ENCODE results near the gene KLHL33.
A peak's percentile ranks its signal among the peaks of the same experiment; 100 is the strongest.

Gene KLHL33, protein sequence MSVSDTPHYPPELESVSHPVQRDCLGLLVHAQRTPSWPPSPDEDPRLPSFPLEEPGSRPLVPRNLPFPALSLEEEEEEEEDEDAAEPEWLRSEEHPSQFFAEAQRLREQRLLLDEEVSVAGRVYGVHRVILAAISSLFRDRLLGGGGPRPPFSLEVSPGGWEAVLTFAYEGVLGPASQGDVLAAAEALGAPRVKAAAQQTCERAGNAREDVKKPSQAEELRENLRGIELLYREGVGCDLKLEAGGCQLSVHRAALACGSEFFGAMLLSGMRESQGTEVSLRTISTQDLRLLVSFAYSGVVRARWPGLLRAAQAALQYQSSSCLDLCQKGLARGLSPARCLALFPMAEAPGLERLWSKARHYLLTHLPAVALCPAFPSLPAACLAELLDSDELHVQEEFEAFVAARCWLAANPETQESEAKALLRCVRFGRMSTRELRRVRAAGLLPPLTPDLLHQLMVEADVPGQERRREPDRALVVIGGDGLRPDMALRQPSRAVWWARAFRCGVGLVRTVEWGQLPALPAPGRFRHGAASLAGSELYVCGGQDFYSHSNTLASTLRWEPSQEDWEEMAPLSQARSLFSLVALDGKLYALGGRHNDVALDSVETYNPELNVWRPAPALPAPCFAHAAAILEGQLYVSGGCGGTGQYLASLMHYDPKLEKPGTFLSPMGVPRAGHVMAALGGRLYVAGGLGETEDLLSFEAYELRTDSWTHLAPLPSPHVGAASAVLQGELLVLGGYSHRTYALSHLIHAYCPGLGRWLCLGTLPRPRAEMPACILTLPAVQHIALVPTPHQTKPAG

DNA sequence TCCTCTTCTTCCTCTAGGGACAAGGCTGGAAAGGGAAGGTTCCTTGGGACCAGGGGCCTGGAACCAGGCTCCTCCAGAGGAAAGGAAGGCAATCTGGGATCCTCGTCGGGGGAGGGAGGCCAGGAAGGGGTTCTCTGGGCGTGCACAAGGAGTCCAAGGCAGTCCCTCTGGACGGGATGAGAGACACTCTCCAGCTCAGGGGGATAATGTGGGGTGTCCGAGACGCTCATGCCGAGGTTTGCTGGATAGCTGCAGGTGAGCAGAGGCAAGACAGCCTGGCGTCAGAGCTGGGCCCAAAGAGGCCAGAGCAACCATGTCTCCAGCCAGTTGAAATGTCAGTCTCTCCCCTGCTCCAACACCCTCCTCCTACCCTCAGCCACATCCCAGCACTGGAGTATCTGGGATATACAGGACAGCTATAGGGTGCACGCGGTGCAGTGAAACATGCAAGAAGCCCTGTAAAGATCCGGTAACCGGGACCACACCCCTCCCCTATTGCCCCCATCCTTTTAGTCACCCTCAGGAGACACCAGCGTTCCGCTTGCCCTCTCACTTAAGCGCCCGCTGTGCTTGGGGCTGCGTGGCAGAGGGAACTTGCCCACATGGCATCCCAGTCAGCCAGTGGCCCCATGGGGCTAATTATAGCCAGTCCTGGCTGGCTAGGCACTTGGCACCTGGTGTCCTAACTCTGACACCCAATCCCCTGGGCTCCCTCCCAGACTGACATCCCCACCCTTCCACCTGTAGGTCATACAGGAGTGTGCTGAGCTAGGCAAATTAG is at the start of gene KLHL33:
Gene KLHL33, minus strand, starts transcription at position 585 of the 781 bp plus-strand sequence. Its CDS starts 355 bp downstream, at position 230.
- no peak for DNase-seq (ENCODE audit: low read depth, low spot score)

DNA sequence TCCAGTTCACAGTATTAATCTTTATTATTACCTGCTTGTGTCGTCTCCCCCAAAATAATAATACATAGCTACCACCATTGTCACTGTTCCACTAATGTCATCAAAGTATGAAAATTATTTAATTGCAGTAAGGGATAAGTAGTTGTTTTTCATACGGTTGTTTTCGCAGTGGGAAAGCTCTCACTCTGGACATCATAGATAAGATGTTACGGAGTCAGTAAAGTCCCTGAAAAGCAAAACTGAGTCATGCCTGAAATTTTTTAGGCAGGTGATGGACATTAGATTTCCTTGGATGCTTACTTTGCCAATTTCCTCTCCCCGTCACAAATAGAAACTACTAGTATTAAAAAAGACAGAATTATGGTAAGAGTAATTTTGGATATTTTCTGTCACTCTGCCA is 46.4 kb upstream of the KLHL33 start:
- no peak for DNase-seq (ENCODE audit: low read depth, low spot score)

DNA sequence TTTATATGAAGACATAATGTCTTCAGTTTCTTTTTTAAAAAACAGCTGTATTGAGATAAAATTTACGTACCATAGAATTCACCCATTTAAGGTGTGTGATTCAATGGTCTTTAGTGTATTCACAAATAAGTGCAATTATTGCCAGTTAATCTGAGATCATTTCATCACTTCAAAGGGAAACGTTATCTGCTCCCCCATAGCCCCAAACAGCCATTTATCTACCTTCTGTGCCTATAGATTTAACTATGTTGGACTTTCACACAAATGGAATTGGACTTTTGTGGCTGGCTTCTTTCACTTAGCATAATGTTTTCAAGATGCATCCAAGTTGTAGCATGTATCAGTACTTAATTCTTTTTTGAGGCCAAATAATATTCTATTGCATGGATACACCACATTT is 42.9 kb upstream of the KLHL33 start:
- DNase-seq (ENCODE audit: low read depth, low spot score) = no peak

DNA sequence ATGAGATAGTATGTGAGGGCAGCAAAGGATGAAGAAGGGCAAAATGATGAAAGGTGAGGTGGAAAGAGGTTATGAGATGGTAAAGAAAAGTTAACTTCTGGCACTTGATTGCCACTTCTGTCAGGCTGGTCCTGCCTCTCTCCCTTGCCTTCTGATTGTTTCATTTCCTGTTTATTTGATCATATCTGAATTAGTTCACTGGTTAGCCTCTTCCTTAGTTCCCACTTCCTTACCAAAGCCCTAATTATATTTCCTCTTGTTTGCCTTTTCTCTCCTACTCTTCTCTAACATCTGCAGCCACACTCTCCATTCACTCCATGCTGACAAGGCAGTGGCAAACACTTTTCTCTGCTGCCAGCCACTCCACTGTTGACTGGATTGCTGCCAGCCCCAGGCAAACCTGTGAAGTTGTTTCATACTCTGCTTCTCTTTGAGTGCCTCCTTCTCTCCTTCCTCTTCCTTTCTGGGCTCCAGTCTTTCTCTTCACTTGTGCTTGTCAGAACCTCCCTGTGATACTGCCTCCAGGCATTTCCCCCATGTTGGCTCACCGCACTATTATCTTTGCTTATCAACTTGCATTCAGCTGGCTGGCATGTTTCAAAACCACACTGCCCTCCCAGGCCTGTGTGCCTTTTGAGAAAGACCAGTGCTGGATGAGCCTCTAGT is 41.4 kb upstream of the KLHL33 start:
- DNase-seq (ENCODE audit: low read depth, low spot score) = no peak

DNA sequence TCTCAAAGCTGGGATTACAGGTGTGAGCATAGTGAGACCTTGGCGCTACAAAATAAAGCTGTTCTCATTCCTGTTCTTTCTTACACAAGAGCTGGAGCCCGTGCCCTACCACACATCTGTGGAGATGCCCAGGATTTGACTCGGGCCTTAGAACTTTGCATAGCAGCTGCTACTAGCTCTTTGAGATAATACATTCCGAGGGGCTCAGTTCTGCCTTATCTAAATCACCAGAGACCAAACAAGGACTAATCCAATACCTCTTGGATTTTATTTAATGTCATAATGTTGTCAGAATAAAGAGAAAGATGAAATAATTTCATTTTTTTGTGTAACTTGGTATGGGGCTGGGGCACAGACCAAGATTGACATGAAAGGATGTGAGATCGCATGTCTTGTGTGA is 40.8 kb upstream of the KLHL33 start:
- no peak for DNase-seq (ENCODE audit: low read depth, low spot score)

DNA sequence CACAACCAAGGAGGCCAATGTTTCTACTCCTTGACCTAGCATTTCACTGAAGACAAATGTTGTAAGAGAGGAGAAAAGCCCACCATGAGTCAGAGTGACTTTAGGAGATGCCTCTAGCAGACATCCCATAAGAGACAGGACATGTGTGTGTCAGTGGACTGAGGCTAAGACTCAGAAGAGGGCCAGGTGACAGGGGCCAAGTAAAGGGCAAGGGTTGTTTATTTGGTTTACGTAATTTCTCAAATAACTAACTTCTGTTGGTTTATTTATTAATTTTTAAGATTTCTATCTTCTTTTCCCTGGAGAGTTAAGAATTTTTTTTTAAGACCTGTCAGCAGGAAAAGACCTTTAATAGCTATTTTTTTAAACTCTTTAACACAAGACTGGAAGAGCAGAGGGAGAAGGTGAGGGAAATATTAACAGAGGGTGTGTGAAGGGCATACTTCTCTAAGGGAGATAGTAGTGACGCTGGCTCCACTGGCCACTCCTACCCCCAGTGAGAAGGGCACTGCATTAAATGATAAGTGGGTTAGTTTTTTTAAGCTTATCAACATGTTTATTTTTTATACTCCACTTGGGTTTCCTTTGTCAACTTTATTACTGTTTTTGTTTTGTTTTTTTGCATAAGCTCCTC is 36.7 kb upstream of the KLHL33 start:
- DNase-seq (ENCODE audit: low read depth, low spot score) = no peak

DNA sequence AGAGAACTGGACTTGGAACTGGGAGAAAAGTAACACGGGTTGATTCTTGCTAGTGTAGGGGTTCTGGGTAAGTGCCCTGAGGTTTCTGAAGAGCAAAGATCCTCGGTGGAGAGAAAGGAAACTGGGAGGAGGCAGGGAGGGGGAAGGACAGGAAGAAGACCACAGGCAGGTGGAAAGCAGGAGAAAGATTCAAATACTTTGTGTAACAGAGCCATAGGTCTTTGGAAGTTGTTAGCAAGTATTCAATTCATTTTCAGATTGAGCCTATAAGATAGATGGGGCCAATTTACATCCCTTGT is 34.6 kb upstream of the KLHL33 start:
- DNase-seq (ENCODE audit: low read depth, low spot score) = no peak

DNA sequence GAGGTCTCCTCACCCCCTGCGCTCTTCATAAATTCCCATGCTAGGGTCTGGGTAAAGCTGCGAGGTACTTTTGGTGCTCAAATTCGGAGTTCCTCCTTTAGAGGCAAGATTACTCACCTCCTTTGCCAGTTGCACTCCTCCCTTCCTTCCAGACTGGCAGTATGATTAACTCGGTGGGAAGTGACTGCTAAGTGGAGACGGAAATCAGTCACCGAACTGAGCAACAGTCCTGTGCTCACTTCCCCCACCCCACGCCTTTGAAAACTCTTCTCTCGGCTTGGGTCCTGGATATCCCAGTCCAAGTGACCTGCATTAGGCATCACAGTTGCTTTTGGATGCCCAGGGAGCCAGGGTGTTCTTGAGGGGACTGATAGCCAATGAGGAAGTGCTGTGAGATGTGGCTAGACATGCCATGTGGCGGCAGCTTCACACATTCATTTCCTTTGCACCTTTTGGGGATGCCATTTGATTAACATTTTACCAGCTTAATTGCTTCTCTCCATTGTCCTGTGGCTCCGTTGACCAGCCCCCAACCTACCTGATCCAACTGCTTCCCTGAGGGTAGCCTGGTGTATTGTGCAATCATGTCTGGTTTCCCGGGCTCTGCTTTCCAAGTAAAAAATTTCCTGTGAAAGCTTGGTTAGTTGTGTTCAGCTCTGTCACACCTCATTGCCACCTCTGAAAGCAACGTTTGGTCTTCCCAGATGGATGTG is 34.1 kb upstream of the KLHL33 start:
- no peak for DNase-seq (ENCODE audit: low read depth, low spot score)

DNA sequence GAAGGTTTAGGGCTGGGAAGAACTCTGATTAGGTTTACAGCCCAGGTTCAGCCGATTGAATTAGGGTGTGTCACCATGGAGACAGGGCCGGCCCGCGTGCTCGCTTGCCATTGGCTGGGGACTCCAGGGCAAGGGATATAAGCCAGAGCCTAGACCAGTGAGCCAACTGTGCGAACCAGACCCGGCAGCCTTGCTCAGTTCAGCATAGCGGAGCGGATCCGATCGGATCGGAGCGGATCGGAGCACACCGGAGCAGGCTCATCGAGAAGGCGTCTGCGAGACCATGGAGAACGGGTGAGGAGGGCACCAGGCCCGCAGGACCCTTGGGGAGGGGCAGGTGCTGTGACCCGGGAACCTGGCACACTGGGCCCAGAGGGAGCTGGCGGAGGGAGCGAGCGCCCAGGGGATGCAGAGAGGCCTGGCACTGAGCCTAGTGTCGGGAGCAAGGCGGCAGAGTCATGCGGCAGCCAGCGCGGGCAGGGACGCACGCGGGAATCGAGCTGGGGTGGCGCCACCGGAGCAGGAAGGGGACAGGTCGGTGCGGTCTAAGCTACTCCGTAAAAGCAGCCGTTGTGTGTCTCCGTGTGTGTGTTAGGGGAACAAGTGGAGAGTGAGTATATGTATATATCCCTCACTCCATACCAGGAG is 33.4 kb upstream of the KLHL33 start, which contains the start of gene PNP:
Gene PNP, plus strand, starts transcription at position 165 of the 648 bp plus-strand sequence. Its CDS starts 119 bp downstream, at position 284.
- DNase-seq (ENCODE audit: low read depth, low spot score) = peak; percentile 37

DNA sequence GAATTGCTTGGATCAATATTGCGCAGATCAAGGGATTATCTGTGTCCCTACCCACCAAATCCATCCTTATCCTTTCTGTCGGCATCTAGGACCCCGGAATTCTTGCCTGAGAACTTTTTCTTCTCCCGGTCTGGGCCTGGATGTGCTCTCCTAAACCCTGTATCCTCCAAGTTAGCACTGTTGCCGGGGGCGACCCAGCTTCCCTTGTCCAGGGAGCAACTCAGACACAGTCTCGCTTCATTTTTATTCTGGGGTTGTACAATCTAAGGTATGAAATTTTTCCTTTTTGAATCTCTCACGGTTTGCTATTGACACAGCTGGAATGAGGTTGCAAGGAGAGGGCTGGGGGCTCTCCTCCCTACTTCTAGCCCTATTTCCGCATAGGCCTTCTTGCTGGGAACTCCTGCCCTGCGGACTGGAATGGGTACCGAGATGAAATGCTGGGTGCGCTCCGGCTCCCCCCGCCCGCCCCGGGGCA is 32.8 kb upstream of the KLHL33 start:
- DNase-seq (ENCODE audit: low read depth, low spot score) = no peak

DNA sequence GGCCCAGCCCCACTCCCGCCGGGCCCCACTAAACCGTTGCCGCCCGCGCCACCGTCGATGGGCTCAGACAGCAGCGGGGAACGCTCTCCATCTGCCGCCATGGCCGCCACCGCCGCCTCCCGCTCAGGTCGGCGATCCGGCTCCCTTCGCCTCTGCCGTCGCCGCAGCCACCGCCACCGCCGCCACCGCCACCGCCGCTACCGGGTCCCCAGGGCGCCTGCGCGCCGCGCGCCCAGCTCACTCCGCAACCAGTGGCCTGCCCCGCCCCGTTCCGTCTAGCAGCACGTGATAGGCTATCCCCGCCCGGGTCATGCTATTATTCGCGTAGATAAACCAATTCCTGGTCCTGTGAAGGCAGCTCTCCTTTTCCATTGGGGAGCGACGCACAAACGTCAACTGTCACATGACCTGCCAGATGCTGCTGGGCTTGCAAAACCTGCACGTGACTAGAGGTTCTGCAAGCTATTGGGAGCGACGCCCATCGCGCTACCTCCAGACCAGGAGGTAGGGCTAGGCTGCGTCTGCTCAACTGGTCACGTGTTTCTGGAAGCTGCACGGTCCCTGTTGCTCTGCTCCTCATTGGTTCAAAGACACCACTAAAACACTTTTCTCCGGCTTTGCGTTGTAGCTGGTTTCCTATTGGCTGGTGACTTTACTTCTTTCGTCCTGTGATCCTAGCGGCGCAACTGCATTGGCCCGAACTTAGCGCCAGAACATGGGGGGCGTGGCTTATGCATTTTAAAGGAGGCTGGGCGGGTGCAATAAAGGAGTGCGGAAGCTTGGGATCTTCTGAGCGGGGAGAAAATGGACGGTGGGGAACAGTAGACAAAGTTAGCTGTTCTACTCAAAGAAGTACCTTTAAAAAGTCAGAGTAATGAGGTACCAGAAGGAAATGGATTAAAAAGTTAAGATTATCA is 25.5 kb upstream of the KLHL33 start, which contains the start of gene PIP4P1:
Gene PIP4P1, minus strand, starts transcription at position 210 of the 917 bp plus-strand sequence. Its CDS starts 109 bp downstream, at position 101.
- DNase-seq (ENCODE audit: low read depth, low spot score) = peak; percentile 100

DNA sequence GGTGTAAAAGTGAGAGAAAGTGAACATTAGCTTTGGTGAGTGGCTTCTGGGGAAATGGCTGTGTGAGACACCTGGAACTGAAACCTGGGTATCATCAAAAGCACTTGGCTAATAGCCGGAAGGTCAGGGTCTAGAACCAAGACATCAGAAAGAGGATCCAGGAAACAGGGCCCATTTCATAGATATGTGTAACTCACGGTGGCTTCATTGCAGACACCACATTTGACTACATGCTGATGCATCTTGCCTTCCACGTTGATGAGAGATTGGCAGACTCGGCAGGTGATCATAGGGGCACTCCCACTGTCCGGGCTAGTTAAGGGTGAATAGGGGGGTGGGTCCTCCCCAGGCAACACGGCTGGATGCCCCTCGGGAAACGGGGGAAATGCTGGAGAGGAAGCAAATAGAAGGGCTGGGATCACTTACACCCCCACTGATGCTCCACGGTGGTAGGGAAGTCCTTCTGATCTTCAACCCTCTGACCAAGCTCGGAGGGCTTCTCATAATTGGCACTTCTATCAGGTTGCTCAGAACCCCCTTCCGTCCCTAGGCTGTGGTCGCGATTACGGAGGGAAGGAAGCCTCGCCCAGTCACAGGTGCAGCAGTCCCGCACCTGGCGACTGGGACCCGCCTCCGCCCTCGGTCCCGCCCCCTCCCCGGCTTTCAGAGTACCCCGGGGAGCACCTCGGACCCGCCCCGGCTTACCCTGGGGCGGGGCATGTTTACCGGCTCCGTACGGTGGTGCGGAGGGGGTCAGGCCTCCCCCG is 24.7 kb upstream of the KLHL33 start:
- no peak for DNase-seq (ENCODE audit: low read depth, low spot score)

DNA sequence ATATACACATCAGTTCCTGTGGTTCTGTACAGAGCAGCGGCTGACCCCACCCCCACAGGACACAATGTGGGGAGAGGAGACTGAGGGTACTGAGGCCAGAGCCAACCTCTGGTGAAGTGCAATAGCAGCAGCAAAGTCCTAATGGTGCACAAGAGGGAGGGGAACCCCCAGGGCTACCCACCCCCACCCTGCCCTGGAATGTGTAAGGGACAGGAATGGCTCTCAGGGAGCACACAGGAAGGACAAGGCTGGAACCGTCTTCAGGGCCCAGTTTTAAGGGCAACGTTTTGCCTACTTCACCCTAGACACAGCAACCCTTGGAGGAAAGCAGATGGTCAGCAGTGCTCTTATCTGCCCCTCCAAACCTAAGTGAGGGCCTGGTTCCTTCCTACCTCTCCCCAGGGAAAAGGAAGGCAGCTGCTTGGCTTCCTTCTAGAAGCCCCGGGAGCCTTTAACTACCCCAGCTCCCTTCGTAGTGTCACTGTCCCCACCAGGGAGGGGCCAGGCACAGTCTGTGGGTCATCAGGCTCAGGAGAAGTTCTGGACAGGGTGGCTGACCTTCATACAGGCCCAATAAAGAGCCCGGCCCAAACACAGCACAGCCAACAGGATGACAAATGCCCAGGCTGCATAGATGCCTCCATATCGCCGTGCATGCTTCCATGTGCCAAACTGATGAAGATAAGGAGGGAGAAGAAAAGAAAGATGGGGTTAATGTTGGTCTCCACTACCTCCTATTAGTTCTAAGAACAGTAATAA is 22.2 kb upstream of the KLHL33 start:
- DNase-seq (ENCODE audit: low read depth, low spot score) = no peak

DNA sequence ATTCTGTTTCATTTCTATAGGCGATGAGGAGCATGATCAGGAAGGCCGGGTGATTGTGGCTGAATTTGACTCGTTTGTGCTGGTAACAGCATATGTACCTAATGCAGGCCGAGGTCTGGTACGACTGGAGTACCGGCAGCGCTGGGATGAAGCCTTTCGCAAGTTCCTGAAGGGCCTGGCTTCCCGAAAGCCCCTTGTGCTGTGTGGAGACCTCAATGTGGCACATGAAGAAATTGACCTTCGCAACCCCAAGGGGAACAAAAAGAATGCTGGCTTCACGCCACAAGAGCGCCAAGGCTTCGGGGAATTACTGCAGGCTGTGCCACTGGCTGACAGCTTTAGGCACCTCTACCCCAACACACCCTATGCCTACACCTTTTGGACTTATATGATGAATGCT is 21.0 kb upstream of the KLHL33 start:
- DNase-seq (ENCODE audit: low read depth, low spot score) = no peak

DNA sequence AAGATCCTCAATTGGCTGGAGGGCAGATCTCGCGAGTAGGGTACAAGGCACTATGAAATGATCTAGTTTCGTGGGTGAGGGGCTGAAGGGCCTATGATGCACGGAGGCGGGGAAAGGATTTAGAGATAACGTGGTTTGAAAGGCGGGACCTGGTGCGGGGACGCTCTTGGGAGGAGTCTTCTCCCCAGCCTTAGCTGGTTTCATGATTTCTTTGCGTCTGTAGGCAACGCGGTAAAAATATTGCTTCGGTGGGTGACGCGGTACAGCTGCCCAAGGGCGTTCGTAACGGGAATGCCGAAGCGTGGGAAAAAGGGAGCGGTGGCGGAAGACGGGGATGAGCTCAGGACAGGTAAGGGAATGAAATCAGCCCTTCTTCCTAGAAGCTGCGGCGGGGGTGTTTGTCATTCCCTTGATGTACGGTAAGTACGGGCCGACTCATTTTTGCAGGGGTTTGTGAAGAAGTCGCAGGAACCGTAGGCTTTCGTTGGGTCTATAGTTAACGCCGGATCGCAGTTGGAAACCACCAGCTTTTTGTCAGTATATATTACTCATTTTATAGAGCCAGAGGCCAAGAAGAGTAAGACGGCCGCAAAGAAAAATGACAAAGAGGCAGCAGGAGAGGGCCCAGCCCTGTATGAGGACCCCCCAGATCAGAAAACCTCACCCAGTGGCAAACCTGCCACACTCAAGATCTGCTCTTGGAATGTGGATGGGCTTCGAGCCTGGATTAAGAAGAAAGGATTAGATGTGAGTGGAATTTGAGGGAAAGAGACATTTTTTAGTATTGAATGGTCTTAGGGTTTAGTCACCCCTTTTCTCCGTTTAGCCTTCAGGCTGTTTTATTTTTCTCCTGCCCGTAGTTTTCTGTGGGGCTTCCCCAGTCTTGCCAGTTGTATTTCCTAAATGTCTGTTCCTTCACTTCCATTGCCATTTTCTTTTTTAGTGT is 19.7 kb upstream of the KLHL33 start:
- no peak for DNase-seq (ENCODE audit: low read depth, low spot score)

All from brain pericyte (primary cell).